ENCODE results near the gene MGAT4B. TPM values are rescaled to one million over a fixed set of nuclear protein-coding genes. Genes with fewer than 3 reads are reported as not detected.
A peak's percentile ranks its signal among the peaks of the same experiment; 100 is the strongest.

The MGAT4B gene
- total and polyA plus RNA-seq, 3 donors from 2014 or later, result 67.9 to 152 (median 149) TPM

- 14 to 33% methylated on average over 2 to 12 of the region's 12 CpGs for WGBS, 2 donors
- Histone ChIP-seq H3K36me3 (ENCODE audit: low read depth, missing control alignments) (no peaks in the 10 kb centered on the region), H3K27ac (peak overlapping the region; percentile 100), H3K4me3 (peak overlapping the region; percentile 99 to 100), H3K9me3 (no peaks in the 10 kb centered on the region), H3K27me3 (no peaks in the 10 kb centered on the region), H3K4me1 (peaks cover 63% of the 10 kb centered on the region)
- intact Hi-C loops (cut with DNase I; ENCODE audit: low total_unique reads), result no loop called here
- no peak for DNase-seq
- no peak for TF ChIP-seq CTCF (IDR thresholded peaks at IDR 0.05)
- no peak for TF ChIP-seq POLR2A (IDR thresholded peaks at IDR 0.05)
Observed at GRCh38 chr5:179820127-179820482, 13.4 kb upstream of the MGAT4B start.

DNA sequence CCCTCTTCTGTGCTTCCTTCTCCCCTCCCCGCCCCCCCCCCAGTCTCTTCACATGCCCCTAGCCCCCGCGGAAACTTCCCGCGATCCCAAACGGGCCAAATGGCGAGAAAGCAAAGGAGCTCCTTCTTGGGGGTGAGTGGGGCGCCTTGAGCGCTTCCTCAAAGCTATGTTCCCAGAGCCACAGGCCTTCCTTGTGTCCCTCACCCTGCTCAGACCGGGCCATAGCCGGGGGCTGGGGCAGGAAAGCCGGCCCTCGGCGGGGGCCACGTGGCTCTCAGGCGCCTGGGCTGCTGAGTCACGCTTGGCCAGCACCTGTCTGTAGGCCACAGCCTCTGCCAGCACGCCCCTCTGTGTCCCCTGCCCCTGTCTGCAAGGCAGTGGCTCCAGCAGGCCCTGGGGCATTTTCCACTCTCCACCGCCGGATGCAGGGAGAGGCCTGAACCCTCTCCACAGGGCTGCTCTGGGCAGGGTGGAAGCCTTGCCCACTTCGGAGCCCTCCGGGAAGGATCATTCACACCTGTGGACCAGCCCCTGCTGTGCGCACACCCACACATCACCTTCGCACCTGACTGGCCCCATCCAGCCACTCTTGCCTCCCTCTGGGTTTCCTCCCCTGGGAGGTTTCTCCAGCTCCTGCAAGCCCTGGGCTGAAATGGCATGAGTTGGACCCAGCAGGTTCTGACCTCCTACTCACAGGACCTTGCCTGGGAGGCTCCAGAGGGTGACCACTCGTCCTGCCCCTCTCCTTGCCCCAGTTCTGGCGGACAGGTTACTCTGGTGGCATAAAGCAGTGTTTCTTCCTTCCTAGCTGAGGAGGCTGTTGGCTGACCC, 12.8 kb upstream of the MGAT4B start:
- 19 to 24% methylated on average over 13 to 18 of the region's 26 CpGs for WGBS, 2 donors
- H3K9me3 ChIP-seq, result no peaks in the 10 kb centered on the region
- H3K27ac ChIP-seq, result peak overlapping the region; percentile 100
- peak; percentile 73 for DNase-seq
- intact Hi-C loops (cut with DNase I; ENCODE audit: low total_unique reads), result no loop called here
- H3K36me3 ChIP-seq (ENCODE audit: low read depth, missing control alignments), result no peaks in the 10 kb centered on the region
- H3K4me3 ChIP-seq, result peak overlapping the region; percentile 22 to 60
- H3K4me1 ChIP-seq, result peaks cover 63% of the 10 kb centered on the region
- H3K27me3 ChIP-seq, result no peaks in the 10 kb centered on the region
- TF ChIP-seq CTCF (IDR thresholded peaks at IDR 0.05) (no peak), POLR2A (IDR thresholded peaks at IDR 0.05) (no peak)

DNA sequence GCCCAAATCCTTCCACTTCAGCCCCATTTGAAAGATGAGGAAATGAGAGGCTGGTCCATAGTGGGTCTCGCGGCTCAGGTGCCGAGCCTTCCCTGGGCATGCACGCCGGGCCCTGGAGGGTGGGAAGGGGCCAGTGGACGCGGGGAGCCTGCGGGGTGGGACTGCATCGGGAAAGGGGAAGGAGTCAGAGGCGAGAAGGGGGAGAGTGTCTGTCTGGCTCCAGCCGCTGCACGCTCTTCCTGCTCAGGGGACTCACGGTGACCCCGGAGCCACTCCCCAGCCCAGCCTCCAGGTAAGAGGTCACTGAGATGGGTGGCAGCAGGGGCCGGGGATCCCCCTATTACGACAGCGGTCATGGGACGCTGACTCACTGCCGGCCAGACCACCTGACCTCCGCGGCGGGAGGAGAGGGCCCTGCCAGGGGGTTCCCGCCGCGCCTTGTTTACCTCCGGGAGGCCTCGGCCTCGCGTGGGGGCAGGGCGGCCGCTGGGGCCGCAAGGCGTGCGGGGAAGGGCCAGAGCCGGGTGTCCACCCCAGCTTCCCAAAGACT, 12.2 kb upstream of the MGAT4B start:
- Histone ChIP-seq H3K27me3 (no peaks in the 10 kb centered on the region), H3K27ac (peak overlapping the region; percentile 100), H3K36me3 (ENCODE audit: low read depth, missing control alignments) (no peaks in the 10 kb centered on the region), H3K4me3 (peak overlapping the region; percentile 22 to 60), H3K9me3 (no peaks in the 10 kb centered on the region), H3K4me1 (peaks cover 56% of the 10 kb centered on the region)
- 0% methylated on average over 25 to 35 of the region's 35 CpGs for WGBS, 2 donors
- intact Hi-C loops (cut with DNase I; ENCODE audit: low total_unique reads), result no loop called here
- peak; percentile 95 for DNase-seq
- TF ChIP-seq POLR2A (IDR thresholded peaks at IDR 0.05) (peak; percentile 13), CTCF (IDR thresholded peaks at IDR 0.05) (no peak)

- peaks cover 49% of the 10 kb centered on the region for H3K4me1 ChIP-seq
- TF ChIP-seq POLR2A (IDR thresholded peaks at IDR 0.05) (no peak), CTCF (IDR thresholded peaks at IDR 0.05) (no peak)
- no peaks in the 10 kb centered on the region for H3K9me3 ChIP-seq
- H3K4me3 ChIP-seq, result peak overlapping the region; percentile 22 to 60
- DNase-seq, result no peak
- H3K36me3 ChIP-seq (ENCODE audit: low read depth, missing control alignments), result no peaks in the 10 kb centered on the region
- WGBS, 2 donors, result 57 to 62% methylated on average over 14 of the region's 14 CpGs
- peak overlapping the region; percentile 100 for H3K27ac ChIP-seq
- H3K27me3 ChIP-seq, result no peaks in the 10 kb centered on the region
- intact Hi-C loops (cut with DNase I; ENCODE audit: low total_unique reads), result no loop called here
Observed at GRCh38 chr5:179817890-179818745, 11.5 kb upstream of the MGAT4B start.
